ENCODE data around the gene PLP2.
"Not testable (repeated sequence)": the region's sequence is repeated elsewhere in the genome, so short reads cannot be mapped to it uniquely, and the experiment has no call there.

The PLP2 gene

DNA sequence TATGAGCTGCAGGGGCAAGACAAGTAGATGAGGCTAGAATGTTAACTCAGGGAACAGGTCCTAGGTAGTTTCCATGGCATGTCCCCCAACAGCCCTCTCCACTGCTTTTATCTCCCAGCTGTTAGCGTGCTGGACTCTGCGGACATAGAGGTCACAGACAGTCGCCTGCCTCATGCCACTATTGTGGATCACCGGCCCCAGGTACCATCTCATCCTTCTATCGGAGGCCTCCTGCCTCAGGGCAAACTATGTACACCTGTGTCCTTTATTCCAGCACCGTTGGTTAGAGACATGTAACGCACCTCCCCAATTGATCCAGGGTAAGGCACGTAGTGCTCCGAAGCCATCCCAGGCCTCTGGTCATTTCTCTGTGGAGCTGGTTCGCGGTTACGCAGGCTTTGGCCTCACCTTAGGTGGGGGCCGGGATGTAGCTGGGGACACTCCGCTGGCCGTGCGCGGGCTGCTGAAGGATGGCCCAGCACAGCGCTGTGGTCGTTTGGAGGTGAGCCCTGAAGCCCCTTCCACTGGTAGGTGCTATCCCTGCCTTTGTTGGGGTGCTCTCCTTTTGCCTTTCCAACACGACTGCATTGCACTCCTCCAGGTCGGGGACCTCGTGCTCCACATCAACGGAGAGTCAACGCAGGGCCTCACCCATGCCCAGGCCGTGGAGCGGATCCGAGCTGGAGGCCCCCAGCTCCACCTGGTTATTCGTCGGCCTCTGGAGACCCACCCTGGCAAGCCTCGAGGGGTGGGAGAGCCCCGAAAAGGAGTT is 6.9 kb upstream of the PLP2 start:
- DNase-seq, result no peak

DNA sequence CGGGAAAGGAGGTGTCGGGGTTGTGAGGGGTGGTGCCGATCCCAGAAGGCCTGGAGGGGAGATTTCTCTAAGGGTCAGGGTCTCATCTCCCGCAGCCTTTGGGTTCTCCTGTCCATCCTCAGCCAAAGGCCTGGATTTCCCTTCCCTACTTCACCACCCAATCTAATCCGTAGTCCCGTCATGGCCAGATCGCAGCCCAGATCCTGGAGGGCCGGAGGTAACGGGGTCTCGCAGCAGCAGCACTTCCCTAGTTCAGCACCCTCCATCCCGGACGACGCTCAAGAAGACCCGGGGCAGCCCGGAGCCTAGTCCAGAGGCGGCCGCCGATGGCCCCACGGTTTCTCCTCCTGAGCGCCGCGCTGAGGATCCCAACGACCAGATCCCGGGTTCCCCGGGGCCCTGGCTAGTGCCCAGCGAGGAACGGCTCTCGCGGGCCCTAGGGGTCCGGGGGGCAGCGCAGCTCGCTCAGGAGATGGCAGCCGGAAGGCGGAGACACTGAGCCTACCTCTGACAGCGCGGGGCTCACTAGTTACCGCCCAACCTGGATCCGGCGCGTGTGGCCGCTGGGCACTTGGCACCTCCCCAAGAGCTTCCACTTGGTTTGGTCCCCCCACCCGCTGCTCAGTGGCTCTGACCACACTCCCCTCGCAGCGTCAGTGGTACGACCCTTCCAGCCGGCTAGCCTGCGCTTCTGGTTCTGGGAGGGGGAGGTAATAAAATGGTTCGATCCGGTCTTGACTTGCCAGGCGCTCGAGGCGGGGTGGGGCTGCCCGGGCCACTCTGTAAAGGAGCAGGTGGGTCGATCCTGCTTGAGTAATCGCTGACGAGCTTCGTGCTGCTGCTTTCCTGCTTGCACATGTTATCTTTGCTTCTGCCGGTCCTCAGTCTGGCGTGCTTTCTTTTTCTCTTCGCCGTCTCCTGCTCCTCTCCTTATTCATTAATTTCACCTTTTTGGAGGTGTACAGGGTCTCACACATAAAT is 5.5 kb upstream of the PLP2 start:
- DNase-seq, result peak; percentile 69

DNA sequence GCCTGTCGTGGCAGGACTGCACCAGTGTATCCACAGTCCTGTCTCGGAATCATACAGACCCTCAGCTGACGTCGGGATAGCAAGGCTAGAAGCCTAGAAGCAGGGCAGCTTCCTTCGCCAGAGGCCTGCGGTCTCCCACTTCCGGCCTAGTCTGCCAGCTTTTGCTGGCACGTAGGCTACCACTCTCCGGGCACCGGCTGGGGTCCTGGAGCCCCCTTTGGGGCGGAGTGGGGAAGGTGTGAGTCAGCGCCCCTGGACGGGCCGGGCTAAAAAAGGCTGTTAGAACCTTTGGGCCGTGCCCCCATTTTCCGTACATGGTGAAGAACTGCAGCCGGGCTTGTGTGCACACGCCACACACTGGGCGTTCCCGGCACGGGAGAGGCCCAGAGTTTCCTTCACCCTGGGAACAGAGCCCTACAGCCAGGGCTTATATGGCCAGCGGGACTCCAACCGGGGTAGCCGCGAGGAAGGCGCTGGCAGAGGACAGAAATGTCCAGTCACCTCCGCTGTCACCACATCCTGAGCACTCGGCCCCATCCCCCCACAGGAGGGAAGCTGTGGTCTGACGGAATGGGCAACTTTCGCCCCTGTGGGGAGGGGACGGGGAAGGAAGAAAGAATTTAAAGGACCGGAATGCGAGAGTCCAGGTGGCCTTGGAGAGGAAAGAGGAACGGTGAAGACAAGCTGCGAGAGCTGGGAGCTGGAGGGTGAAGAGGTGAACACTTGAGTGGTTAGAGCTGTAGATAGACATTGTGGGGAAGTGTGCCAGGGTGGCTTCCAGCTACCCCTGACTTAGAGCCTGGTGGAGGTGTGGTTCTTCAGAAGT is 4.6 kb upstream of the PLP2 start:
- peak; percentile 64 for DNase-seq

DNA sequence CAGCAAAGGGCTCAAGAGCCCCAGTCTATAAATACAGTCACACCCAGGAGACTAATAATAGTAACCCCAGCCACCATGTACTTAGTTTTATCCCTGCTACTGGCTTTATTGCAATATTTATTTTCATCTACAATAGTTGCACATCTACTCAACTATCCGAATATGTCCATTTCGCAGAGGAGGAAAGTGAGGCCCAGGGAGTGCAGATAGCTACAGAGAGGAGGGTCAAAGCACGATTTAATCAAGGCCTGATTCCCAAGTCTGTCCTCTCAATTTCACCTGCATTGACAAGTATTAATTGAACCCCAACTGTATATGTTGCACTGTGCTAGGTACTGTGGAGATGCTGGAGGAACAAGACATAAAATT is 4.0 kb upstream of the PLP2 start:
- DNase-seq, result no peak

DNA sequence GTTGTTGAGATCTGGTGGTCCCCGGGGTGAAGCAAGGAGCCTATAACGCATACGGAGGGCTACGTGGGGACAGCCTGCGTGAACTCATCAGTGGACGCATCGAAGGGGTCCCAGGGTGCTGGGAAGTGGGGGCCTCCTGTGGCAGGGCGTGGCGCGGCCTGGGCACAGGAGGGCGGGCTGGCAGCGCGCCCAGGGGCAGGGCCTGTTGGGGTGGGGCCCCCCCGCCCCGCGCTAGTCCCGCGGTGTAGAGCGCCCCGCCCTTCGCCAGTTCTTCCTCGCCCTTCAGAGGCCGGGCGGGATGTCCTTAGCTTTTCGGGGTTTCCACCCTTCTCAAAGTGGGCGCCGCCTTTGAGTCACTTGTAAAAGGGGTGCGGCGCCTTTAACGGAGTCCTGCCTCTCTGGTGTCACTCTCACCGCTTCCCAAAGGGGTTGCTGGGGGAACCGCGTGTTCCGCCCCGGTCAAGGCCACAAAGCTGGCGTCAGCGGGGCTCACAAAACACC is 632 bp downstream of the PLP2 start:
- peak; percentile 68 for DNase-seq

- not testable (repeated sequence) for DNase-seq
These were observed 1.8 kb downstream of the PLP2 start for GRCh38 chrX:49173544-49173943.

DNA sequence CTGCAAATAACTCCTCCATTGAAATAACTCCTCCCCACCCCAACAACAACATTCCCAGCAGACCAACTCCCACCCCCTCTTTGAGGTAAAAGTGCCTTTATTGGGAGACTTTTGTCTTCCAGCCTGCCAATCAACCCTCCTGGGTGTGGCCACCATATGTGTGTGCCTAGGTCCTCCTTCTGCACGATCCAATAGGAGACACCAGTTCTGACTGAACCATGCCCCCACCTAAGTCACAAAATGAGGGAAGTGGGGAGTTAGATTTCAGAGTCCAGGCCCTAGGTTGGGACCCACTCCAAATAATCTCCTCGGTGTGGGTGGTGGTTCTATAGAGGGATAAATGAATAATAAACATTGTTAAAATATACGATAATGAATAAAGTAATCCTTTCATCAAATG is 3.0 kb downstream of the PLP2 start:
- DNase-seq, result no peak

GRCh38 chrX:49175435-49176274 is 4.0 kb downstream of the PLP2 start:
- no peak for DNase-seq

DNA sequence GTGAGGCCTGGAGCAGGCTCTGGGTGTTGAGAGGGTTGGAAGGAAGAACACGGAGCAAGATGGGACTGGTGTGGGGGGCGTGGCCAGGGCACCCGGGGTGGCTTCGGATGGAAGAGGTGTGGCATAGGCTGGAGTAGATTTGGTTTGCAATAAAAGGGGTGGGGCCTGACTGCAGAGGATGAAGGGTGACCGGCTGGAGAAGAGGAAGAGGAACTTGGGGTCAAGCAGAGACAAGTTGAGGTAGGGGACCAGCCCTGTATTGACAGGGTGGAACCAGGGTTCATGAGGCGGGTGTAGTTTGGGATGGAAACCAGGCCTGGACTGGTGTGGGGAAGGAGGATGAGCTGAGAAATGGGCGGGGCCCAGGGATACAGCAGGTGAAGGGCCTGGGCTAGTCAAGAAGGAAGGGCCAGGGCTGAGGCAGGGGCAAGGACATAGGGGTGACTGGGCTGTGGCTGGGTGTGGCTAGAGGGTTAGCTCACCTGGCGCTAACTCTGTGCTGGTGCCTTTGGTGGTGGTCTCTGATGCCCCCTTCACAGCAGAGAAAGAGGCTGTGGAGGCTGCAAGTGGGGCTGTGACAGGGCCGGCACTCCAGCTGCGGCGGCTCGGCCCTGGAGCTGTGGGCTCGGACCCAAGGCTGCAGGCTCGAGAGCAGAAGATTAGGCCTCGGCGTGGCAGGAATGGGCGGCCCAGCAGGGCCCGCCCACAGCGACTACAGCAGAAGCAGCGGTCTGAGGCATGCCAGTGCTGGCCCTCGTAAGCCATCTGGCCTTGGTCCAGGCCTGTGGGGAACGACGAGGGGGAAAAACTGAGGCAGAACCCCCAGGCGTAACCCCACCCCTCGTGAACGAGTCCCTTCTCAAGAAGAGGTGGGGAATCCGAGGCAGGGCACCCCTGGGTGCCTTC is 5.0 kb downstream of the PLP2 start:
- no peak for DNase-seq

DNA sequence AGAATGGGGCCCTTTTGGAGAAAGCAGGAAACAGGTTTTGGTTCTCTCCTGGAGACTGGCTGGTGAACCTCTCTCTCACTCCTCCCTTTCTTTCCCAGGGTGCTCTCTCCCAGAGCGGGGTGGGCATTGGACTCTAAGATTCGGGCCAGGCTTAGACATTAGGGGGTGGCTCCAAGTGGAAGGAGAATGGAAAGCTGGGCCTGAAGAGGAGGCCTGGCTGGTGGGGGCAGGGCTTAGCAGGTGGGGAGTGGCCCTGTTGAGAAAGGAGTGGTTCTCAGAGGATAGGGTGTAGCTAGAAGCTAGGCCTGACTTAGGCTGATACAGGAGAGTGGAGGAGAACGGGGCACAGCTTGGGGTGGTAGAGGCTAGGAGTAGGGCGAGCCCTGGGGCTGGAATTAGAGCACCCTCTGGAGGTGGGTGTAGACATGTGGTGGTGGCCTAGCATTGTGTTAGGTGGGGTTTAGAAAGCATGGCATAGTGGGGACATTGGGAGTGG is 5.7 kb downstream of the PLP2 start:
- DNase-seq, result no peak

GRCh38 chrX:49177873-49178480 is 6.3 kb downstream of the PLP2 start:
- DNase-seq, result no peak

- no peak for DNase-seq
These were observed 6.8 kb downstream of the PLP2 start for GRCh38 chrX:49178537-49178936.

GRCh38 chrX:49179358-49179757 is 7.7 kb downstream of the PLP2 start:
- no peak for DNase-seq

DNA sequence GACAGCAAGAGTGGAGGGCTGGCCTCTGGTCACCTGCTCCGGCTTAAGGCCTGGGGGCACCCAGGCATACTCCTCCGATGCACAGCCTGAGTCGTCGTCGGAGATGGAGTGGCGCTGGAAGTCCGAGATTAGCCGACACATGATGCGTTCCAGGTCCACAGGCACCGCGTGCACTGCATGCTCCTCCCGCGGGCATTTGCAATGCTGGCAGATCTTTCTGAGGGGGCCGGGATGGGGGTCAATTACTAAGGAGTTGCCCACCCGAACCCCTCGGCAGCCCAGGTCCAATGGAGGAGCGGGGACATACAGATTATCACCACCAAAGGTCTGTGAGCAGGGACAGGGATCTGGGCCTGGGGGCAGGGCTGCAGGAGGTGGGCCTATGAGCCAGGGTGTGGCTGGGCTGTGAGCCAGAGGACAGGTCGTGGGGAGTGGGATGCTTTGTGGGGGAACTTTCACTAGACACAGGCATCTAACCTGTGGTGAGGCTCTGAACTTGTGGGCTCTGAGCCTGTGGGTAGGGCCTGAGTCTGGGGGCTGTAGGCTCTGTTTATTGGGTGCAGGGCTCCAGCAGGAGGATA is 12.1 kb downstream of the PLP2 start:
- no peak for DNase-seq

DNA sequence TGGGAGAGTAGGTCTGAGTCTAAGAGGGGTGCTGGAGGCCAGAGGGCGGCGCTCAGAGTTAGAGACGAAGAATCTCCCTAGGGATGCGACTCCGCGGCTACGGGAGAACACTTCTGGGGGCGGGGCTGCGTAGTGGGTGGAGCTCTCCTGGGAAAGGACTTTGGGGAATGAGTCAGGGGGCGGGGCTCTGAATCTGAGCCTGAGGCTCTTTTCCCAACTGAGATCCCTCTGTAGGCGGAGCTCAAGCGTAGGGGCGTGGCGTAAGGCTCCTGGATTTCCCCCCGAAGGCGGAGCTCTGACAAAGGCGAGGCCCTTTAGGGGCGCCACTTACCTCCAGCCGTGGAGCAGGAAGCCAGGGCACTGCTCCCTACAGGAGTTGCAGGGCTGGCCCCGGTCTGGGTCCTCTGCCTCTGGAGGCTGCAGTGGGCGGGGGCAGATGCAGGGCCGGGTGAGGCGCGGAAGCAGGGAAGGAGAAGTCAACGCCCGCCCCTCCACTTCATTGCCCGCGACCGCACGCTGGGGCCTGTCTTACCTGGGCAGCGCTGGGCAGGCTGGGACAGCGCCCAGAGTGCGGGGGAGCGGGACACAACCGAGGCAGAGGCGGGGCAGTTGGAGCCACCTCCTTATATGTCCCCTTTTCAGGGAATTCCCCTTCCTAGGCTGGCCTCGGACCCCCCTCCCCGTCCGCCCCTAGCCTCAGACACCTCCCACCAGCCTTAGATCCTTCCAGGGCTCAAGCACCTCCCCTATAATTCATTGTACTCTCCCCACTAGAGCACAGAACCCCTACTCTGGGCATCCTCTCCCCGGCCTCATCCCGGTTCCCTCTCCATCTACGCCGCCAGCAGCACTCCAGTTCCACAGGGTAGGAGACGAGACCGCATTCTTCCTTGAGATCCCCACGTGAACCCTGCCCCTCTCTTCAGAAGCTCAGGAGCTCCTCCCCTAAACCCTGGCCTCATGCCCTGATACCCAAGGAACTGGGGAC is 12.9 kb downstream of the PLP2 start:
- DNase-seq, result no peak

- peak; percentile 69 for DNase-seq
These were observed 14.7 kb downstream of the PLP2 start, which contains the start of gene PRICKLE3 for GRCh38 chrX:49186125-49187027. Gene PRICKLE3, minus strand, starts transcription at chrX:49186373. Its CDS starts 76 bp downstream, at chrX:49186297.

DNA sequence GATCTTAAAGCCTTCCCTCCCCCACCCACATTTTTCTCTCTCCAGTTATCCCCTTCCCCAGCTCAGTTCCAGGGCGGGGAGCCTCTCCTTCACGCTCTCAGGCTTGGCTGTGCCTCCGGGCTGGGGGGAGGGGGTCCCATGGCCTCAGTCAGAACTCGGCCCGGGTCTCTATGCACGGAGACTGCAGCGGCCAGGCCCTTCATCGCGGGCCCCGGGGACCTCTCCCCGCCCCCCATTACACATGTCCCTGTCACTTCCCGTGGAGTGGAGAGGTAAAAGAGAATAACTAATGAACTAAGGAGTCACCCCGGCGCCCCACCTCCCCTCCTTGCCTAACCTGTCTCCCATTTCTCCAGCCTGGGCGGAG is 15.3 kb downstream of the PLP2 start:
- DNase-seq, result no peak

Data from activated CD4-positive, CD25-positive, alpha-beta regulatory T cell treated with anti-CD3 and anti-CD28 coated beads, Interleukin-2, amount 50 U/mL, for 72 hours (primary cell).